HG03066 (cell line): Measurements from ENCODE around the gene VIT.
"Not testable (repeated sequence)": the region's sequence is repeated elsewhere in the genome, so short reads cannot be mapped to it uniquely, and the experiment has no call there.

Source experiments
- ATAC-seq: cut with Tn5 transposase; IDR thresholded peaks from one replicate; pipeline ENCODE4 v1.9.1; 2021; ENCODE audit warnings: low read depth; ENCODE audit not compliant: unreplicated experiment

VIT gene

GRCh38 chr2:36797324-36798070 lies 101.0 kb downstream of the VIT start:
- ATAC-seq, result no peak

DNA sequence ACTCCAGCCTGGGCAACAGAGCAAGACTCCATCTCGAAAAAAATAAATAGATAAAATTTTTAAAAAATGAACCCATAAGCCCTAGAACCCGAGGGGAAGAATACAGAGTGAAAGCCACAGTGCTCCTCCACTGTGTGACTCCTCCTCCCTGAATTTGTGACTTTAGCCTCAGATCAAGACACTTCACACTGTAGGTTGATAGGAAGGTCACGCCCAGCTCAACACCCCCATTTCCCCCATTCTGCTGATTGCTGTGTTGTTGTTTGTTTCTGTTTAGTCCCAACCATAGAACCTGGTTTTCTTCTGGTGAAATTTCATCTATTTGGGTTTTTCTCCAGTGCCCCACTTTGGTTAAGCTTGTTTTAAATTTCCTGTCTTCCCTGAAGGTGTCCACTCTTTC lies 102.2 kb downstream of the VIT start:
- ATAC-seq, result no peak

DNA sequence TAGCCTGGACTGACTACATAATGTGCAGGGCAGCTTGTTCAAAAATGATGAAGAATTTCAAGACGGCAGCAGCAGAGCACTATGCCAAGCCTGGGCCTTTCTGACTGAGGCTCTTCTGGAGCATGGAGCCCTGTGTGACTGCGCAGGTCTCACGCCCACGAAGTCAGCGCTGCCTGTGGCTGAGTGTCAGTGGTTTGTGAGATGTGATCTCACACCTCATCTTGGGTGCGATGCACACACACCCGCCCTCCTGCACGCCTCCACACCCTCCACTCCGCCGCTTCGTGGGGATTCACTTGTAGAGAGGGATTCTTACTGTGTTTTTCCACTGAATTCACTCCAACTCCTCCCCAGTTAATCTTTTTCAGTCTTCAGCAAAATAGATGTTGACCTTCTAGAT lies 103.9 kb downstream of the VIT start:
- no peak for ATAC-seq

- ATAC-seq, result no peak
These were observed 104.6 kb downstream of the VIT start for GRCh38 chr2:36801088-36801487.

GRCh38 chr2:36802952-36803351 lies 106.4 kb downstream of the VIT start:
- ATAC-seq, result no peak

- ATAC-seq, result no peak
These were observed 109.2 kb downstream of the VIT start for GRCh38 chr2:36805635-36806224.

- no peak for ATAC-seq
These were observed 110.8 kb downstream of the VIT start for GRCh38 chr2:36807223-36807886.

- no peak for ATAC-seq
These were observed 112.0 kb downstream of the VIT start for GRCh38 chr2:36808386-36809068.

DNA sequence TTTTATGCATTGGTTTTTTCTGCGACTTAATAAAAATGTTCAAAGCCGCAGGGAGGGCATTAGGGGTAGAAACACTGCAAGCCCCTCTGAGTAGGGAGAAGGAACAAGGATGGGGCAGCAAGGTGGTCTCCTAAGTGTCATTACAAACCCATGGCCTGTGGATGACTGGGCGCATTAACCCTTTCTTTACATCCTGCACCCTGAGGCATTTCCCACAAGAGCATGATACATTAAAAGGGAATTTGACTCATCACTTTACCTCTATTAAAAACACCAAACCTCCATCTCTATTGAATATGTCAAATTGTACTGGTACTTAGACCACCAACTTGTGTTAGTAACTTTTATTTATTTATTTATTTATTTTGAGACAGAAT lies 112.5 kb downstream of the VIT start:
- no peak for ATAC-seq

DNA sequence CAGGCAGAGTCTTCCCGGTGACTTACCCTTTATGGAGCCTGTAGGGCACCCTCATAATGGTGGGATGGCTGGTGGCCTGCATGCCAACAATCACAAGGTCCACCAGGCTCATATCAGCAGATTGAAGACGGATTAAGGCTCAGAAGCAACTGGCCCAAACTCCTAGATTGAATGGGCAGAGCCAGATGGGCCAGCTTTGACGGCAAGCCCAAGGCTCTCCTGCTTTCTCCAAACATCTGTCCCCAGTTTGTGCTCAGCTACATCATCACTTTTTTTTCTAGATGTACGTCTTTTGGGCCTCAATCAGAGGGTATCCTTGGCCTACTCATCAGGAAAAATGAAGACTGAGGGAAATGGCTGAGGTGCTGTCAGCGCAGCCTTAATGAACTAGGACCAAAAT lies 114.6 kb downstream of the VIT start:
- no peak for ATAC-seq

DNA sequence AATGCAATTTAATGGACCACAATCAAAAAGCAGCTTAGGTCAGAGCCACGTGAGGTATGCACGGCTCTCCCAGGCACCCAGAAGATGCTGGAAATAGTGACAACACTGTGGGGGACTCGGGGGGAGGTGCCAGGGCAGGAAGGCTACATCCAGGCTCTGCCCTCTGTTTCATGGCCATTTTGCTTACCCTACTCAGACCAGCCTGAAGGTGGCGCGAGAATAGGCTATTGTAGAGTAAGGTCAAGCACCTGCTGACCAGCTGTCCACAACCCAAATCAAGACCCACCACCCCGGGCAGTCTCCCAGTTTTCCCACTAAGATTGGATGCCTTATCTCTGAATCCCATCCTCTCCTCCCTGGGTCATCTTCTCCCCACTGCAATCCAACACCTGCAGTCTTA lies 115.7 kb downstream of the VIT start:
- no peak for ATAC-seq

- no peak for ATAC-seq
These were observed 122.0 kb downstream of the VIT start for GRCh38 chr2:36818542-36818941.

DNA sequence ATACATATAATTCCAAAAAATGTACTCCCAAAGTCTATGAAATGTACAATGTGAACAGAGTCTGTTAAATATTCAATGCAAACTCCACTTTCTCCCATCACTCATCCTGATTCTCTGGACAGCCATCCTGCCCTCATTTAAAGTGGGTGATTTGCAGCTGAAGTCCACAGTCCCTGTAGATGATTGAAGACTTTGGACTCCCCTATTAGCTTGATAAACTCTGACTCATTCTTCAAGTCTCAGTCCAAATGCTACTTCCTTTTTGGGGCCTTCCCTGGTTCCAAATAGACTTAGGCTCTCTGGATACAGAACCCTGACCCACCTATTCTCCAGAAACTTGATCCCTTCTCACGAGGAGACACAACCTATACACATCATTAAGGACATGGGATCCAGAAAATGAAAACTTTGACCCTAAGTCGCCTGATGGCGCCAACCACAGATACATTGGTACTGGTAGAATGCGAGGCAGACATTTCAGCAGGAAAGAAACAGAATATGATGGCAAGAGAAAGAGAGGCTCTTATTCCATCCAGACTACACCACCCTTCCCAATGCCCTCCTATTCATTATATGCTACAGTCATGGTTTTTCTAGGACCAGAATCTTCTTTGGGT lies 122.7 kb downstream of the VIT start:
- no peak for ATAC-seq

DNA sequence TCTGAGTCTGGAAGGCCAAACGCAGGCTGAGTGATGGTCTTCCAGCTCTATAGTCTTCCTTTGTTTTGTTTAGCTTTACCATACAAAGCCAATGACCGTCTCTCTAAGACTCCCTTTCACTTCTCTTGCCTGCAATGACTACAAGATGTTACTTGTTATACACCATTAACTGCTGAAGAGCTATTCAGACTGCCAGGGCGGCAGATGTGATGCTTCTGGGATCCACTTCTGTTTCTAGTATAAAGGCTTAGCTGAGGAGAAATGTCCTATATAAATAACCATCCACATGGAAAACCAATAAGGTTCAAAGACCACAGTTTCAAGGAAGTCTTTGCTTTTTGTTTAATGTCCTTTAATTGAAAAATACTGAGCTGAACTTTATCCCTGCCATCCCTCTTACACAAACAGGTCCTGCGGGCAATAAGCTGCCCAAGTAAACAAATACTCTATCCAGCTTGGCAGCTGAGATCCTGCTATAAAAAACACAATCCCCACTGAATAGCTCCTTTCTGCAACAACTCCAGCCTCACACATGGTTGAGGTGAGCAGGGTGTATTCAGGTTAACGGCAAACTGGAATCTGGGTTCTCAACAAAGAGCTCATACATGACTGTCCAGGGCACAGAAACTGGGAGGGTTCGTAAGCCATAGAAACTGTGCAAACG lies 124.6 kb downstream of the VIT start:
- no peak for ATAC-seq

DNA sequence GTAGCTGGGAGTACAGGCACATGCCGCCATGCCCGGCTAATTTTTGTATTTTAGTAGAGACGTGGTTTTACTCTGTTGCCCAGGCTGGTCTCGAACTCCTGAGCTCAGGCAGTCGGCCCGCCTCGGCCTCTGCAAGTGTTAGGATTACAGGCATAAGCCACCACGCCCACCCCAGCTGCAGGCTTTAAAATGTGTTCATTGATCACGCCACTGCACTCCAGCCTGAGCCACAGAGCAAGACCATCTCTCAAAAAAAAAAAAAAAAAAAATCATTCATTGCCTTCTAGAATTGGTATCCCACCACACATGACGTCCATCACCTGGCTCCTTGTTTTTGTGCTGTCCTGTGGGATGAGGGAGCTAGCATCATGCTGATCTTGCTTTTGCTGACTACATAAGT lies 127.4 kb downstream of the VIT start:
- ATAC-seq, result no peak

GRCh38 chr2:36824273-36824672 lies 127.8 kb downstream of the VIT start:
- no peak for ATAC-seq

DNA sequence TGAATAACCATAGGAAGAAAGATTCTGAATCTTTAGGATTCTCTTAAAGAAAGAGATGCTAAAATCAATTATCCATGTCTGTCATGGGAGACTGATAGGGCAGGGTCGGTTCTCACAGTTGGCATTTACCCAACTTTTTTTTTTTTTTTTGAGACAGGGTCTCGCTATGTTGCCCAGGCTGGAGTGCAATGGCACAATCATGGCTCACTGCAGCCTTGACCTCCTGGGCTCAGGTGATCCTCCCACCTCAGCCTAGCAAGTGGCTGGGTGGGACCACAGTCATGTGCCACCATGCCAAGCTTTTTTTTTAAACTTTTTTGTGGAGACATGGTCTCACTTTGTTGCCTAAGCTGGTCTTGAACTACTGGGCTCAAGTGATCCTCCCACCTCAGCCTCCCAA lies 128.2 kb downstream of the VIT start:
- ATAC-seq, result not testable (repeated sequence)

DNA sequence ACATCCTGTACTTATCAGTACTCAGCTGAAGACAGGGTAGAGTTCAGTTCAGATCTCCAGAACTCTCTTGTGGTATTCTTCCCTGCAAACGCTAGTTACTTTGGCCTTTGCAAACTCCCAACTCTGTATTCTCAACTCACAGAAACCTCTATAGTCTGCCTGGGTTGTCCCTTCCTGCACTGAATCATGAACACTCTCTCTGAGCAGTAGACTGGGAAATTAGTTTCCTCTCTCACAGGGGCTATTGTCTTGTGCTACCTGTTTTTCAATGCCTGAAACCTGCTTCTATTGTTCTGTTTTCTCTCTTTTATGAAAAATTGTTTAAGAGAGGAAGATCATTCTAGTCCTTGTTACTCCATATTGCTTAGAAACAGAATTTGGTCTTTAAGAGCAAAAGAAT lies 134.7 kb downstream of the VIT start:
- no peak for ATAC-seq

DNA sequence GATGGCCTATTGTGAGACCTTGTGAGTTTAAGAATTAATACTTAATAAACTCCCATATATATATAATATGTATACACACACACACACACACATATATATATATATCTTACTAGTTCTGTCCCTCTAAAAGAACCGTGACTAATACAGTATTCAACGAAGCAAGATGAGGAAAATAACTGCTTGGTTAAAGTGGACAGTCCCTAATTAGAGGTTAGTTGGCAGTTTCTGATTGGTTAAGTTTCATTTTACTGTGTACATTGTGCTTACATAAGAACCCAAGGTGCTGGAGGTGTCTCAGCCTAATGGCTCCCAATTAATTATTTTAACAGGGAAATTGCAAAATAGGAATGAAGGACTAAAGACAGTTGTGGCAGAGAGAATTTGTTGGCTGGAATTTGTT lies 137.7 kb downstream of the VIT start:
- no peak for ATAC-seq

- no peak for ATAC-seq
These were observed 138.4 kb downstream of the VIT start for GRCh38 chr2:36834731-36835524.
